NCI-H748 (cell line): ENCODE data around the gene EXOC6B.
"Not testable (repeated sequence)": the region's sequence is repeated elsewhere in the genome, so short reads cannot be mapped to it uniquely, and the experiment has no call there.

Source experiments
- DNase-seq: peaks from one replicate; lab custom pipeline; 2025; ENCODE audit not compliant: unreplicated experiment; lab: John Stamatoyannopoulos, UW

EXOC6B gene

GRCh38 chr2:72613931-72614330, 211.9 kb downstream of the EXOC6B start:
- DNase-seq: no peak

DNA sequence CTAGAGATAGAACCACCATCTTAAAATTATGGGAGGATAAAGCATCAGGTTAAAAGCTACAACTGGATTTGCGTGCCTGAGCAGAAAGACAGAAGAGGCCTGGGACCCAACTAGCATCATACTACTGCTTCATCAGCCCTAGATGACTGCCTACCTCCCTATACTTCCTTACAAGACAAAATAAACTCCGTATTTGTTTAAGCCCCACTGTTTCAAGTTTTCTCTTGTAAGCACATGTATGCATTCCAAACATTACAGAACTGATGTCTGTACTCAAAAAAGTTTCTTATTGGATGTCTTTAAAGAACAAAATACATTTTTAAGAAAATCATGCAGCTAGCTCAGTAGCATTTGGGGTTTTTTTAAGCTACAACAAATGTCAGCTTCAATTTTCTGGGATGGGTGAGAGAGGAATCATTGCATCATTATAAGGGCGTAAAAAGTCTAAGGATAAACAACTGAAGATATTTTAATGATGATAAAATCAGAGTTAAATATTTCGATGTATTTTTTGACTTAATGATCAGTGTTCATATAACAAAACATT, 213.1 kb downstream of the EXOC6B start:
- no peak for DNase-seq

- DNase-seq: no peak
Measured at GRCh38 chr2:72607189-72607588, 218.6 kb downstream of the EXOC6B start.

DNA sequence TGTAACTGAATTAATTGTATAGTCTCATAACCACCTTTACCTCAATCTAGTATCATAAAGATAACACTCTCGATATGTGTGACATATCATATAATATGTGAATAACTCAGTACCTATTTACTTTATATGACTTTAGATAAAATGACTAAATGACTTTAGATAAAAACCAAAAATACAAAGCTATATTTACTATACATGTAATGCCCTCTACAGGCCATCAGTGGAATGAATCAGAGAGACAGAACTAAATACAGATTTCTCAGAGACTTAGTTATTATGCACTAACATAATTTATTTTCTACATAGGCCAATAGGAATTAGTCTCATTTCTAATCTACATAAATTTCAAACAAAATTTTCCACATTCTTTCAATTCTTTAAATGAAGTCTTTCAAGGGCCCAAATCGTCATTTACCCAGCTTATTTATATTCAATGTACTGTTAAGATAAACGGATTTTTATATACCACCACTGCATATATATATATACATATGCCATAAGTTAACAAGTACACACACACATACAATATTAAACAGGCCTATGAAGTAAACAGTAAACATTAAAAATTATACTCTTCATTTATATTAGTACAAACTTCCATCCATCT, 219.9 kb downstream of the EXOC6B start:
- peak; percentile 1 for DNase-seq

GRCh38 chr2:72604468-72604867, 221.4 kb downstream of the EXOC6B start:
- no peak for DNase-seq

DNA sequence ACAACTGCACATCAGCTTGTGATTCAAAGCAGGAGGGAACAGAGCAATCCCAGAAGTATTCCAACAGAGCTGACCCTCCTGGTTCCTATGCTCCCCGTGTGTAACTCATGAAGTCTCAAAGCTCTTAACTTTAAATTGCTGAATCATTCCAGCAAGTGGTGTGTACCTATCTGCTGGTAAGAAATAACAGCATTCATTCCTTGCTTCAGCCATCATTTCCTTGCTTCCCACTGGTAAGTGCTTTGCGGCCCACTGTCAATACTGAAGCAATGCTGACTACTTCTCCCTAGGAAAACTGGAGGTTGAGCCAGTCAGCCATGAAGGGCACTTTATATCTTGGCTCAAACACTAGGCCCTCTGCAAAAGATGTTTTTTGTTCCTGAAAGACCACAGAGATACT, 222.4 kb downstream of the EXOC6B start:
- no peak for DNase-seq

GRCh38 chr2:72602711-72603110, 223.1 kb downstream of the EXOC6B start:
- no peak for DNase-seq

DNA sequence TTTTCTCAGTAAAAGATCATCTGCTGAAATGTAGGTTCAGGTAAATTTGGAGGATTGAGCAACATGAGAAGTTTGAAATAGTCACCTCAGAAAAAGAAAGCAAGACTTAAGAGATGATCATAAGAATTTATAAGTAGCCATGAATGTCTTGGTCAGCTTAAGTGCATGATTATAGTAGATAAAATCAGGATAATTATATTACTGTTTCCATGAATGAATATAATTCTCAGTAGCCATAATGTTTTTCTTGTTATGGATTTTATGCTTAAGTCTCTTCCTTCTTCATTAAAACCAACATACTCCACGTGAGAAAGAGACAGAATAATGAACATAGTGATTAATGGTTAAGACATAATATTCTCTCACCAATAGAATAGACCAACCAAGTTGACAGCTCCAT, 223.7 kb downstream of the EXOC6B start:
- DNase-seq: no peak

GRCh38 chr2:72583836-72584235, 242.0 kb downstream of the EXOC6B start:
- DNase-seq: not testable (repeated sequence)

GRCh38 chr2:72583376-72583775, 242.5 kb downstream of the EXOC6B start:
- no peak for DNase-seq

- peak; percentile 1 for DNase-seq
Measured at GRCh38 chr2:72581560-72582181, 244.2 kb downstream of the EXOC6B start.

GRCh38 chr2:72579591-72580180, 246.1 kb downstream of the EXOC6B start:
- peak; percentile 55 for DNase-seq

DNA sequence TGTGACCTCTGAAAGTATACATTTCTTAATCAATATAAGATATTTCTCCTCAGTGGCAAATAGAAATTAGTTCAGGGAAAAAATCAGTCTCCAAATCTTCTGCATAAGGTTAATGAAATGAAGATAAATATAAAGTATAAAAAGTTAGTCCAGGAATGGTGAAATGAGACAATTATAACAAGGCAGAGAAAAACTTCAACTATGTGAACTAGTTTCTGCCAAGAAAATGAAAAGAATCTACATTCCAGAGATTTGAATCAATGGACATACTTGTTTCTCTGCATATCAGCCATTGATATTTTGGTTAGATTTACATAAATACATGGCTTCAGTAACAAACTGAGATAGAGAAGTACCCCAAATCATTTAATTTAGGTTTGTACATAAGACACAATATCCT, 249.0 kb downstream of the EXOC6B start:
- DNase-seq: no peak

DNA sequence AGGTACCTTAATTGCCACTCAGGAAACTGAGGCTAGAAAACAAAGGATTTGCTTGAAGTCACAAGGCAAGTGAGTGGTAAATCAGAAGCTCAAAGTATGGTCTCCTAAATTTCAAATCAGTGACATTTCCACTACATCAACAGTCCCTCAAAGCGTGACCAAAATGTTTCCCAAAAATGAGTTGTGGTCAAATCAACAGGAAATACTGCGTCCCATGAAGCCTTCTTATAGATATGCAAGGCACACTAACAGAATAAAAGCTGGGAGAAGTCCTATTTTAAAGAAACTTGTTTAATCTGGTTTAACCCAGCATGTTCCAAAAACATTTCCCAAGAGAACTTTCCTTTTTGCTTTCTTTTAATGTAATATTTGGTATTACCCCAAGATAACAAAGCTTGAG, 249.4 kb downstream of the EXOC6B start:
- DNase-seq: no peak

DNA sequence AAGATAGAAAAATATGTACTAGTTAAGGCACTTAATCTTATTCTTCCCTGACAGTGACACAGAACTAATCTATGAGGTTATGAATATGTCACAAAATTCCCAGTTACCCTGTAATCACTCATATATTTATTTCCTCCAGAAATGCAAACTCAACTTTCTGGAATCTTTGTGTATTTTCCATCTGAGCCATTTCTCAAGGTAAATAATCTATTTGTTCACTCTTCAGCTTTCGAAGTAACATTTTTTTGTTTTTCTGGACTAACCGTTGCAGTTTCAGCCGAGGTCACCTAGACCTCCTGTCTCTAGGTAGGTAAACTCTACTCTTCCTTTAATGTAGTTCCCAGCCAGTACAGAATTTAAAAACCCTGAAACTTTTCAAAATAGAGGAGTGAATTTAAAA, 250.9 kb downstream of the EXOC6B start:
- no peak for DNase-seq

- DNase-seq: no peak
Measured at GRCh38 chr2:72573232-72573631, 252.6 kb downstream of the EXOC6B start.

- no peak for DNase-seq
Measured at GRCh38 chr2:72572501-72572900, 253.3 kb downstream of the EXOC6B start.

- DNase-seq: no peak
Measured at GRCh38 chr2:72570413-72570812, 255.4 kb downstream of the EXOC6B start.

- DNase-seq: no peak
Measured at GRCh38 chr2:72562451-72563153, 263.2 kb downstream of the EXOC6B start.

DNA sequence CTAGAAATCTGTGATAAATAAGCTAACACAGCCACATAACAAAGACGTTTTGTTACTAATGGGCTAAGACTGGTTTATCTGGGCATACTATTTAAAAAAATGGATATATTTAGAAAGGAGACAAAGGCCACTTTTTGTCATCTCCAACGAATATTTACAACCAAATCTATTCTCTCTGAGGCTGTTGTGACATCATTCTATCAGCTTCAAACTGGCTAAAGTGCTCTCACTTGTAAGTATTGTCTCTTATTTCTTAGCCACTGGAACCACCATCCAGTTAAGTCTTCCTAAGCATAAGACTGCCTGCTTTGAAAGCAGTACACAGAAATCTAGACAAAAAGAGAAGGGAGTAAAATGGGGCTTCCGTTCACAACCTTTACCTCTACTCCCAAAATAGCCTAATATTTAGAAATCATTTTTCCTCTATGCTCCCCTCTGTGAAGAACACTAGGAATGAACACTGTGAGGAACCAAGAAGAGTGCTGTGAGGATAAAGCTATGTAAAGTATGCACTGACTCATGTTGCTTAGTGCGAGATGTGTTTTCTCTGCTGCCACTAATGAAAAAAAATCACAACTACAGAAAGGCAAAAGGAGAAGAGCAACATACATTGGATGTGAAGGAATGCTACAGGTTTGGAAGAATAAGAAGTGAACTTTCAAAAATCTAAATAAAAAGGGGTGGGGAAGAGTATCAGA, 264.1 kb downstream of the EXOC6B start:
- DNase-seq: no peak

DNA sequence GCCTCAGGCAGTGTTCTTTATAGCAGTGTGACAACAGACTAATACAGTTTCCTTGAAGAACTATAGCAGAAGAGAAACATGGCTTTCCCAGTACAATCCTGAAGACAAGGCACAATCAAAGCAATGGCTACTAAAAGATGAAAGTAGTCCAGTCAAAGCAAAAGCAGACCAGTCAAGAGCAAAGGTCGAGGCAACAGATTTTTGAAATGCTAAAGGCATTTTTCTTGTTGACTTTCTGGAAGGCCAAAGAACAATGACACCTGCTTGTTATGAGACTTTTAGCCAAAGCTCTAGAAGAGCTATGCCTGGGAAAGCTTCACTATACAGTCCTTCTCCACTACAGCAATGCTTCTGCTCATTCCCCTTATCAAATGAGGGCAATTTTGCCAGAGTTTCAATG, 269.9 kb downstream of the EXOC6B start:
- DNase-seq: no peak
